Measurements from ENCODE around the gene SLC9A7.

GRCh38 chrX:46643636-46644035, 115.3 kb downstream of the SLC9A7 start:
- TF ChIP-seq CTCF (IDR thresholded peaks at IDR 0.05) (no peak), POLR2A (IDR thresholded peaks at IDR 0.05) (no peak)
